ENCODE data around the gene SLC38A9.

Gene SLC38A9

GRCh38 chr5:55597014-55597981 is 114.8 kb downstream of the SLC38A9 start:
- in situ Hi-C loops (cut with HindIII; ENCODE audit: low sequenced_read_pairs) = no loop called here
- H3K4me3 ChIP-seq (ENCODE audit: low read depth, low read length) = no peak overlapping the region
- DNase-seq (ENCODE audit: low read depth) = no peak
- no peak for TF ChIP-seq CTCF (IDR thresholded peaks at IDR 0.05; ENCODE audit: low read depth, low read length, missing control alignments)

- in situ Hi-C loops (cut with HindIII; ENCODE audit: low sequenced_read_pairs) = no loop called here
- H3K4me3 ChIP-seq (ENCODE audit: low read depth, low read length) = no peak overlapping the region
- no peak for TF ChIP-seq CTCF (IDR thresholded peaks at IDR 0.05; ENCODE audit: low read depth, low read length, missing control alignments)
- no peak for DNase-seq (ENCODE audit: low read depth)
Measured at GRCh38 chr5:55594671-55595070, 117.5 kb downstream of the SLC38A9 start.

GRCh38 chr5:55593115-55593472 is 119.0 kb downstream of the SLC38A9 start:
- no peak overlapping the region for H3K4me3 ChIP-seq (ENCODE audit: low read depth, low read length)
- no peak for DNase-seq (ENCODE audit: low read depth)
- no peak for TF ChIP-seq CTCF (IDR thresholded peaks at IDR 0.05; ENCODE audit: low read depth, low read length, missing control alignments)
- in situ Hi-C loops (cut with HindIII; ENCODE audit: low sequenced_read_pairs) = no loop called here

GRCh38 chr5:55592388-55593114 is 119.6 kb downstream of the SLC38A9 start:
- no peak for TF ChIP-seq CTCF (IDR thresholded peaks at IDR 0.05; ENCODE audit: low read depth, low read length, missing control alignments)
- DNase-seq (ENCODE audit: low read depth) = no peak
- H3K4me3 ChIP-seq (ENCODE audit: low read depth, low read length) = no peak overlapping the region
- in situ Hi-C loops (cut with HindIII; ENCODE audit: low sequenced_read_pairs) = no loop called here

- no peak for DNase-seq (ENCODE audit: low read depth)
- in situ Hi-C loops (cut with HindIII; ENCODE audit: low sequenced_read_pairs) = no loop called here
- TF ChIP-seq CTCF (IDR thresholded peaks at IDR 0.05; ENCODE audit: low read depth, low read length, missing control alignments) = no peak
Measured at GRCh38 chr5:55591686-55592085, 120.4 kb downstream of the SLC38A9 start.

GRCh38 chr5:55585206-55585610 is 126.9 kb downstream of the SLC38A9 start:
- TF ChIP-seq CTCF (IDR thresholded peaks at IDR 0.05; ENCODE audit: low read depth, low read length, missing control alignments) = no peak
- no peak for DNase-seq (ENCODE audit: low read depth)
- H3K4me3 ChIP-seq (ENCODE audit: low read depth, low read length) = no peak overlapping the region
- in situ Hi-C loops (cut with HindIII; ENCODE audit: low sequenced_read_pairs) = no loop called here

More at GRCh38 chr5:55591686-55592085, 120.4 kb downstream of the SLC38A9 start:
- H3K4me3 ChIP-seq (ENCODE audit: low read depth, low read length) = no peak overlapping the region
